GM15510 (cell line): ENCODE data around the gene CCDC93.
A peak's percentile ranks its signal among the peaks of the same experiment; 100 is the strongest.

Source experiments
- POLR2A ChIP-seq: IDR thresholded peaks from 3 replicates; pipeline ENCODE4 v1.6.1; 2011; ENCODE audit warnings: borderline replicate concordance; ENCODE audit not compliant: insufficient read length; ENCODE audit errors: extremely low read depth

The CCDC93 gene, protein sequence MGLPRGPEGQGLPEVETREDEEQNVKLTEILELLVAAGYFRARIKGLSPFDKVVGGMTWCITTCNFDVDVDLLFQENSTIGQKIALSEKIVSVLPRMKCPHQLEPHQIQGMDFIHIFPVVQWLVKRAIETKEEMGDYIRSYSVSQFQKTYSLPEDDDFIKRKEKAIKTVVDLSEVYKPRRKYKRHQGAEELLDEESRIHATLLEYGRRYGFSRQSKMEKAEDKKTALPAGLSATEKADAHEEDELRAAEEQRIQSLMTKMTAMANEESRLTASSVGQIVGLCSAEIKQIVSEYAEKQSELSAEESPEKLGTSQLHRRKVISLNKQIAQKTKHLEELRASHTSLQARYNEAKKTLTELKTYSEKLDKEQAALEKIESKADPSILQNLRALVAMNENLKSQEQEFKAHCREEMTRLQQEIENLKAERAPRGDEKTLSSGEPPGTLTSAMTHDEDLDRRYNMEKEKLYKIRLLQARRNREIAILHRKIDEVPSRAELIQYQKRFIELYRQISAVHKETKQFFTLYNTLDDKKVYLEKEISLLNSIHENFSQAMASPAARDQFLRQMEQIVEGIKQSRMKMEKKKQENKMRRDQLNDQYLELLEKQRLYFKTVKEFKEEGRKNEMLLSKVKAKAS

DNA sequence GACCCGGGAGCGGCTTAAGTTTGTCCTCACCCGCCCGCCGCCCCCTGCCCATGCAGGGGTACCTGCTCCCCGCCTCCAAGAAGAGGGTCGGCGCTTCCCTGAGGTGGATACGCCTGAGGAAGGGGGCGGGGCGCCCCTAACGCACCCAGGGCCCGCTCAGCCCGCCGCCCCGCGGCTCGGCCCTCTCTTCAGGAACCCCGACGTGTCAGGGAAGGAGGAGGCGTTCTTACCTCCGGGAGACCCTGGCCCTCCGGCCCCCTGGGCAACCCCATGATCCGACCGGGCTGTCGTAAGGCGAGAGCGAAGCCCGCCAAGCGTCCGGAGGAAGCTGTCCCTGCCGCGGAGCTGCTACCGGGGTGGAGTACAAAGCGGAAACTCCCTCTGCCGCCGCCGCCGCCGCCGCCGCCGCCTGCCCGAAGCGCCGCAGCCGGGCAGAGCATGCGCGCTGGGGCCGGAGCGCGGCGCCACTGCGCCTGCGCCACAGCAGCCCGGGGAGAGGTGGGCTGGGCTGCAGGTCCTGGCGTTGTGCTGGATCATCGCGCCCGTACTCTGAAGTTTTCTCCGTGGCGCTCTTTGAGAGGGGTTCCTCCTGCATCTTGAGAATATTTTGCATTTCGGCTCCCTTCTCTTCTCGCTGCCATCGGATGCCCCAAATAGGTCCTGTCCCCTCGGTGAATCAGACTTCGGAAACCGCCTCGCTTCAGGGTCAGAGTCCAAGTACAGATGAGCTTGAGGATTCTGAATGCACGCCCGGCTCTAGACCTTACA lies at the start of gene CCDC93:
Gene CCDC93 (minus strand): TSS at position 347 of the 768 bp plus-strand sequence. CDS start 75 bp downstream, at position 272.
- peak; percentile 74 for TF ChIP-seq POLR2A

DNA sequence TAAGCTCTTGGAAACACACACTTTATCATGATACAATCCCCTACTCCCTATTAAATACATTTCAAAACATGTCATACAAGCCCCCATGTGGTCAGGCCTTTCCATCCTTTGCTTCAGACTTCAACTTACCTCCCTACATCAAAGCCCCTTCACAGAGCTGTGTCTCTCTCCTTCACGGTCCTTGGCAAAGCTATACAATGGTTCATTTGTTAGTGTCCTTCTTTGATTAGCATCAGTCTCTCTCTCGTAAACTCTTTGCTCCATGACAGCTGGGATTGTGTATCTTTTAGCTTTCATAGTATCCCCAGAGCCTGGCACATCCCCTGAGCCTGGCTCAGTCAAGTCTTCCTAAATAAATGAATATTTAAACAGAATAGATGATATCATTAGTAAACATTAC lies 48.8 kb upstream of the CCDC93 start:
- no peak for TF ChIP-seq POLR2A

DNA sequence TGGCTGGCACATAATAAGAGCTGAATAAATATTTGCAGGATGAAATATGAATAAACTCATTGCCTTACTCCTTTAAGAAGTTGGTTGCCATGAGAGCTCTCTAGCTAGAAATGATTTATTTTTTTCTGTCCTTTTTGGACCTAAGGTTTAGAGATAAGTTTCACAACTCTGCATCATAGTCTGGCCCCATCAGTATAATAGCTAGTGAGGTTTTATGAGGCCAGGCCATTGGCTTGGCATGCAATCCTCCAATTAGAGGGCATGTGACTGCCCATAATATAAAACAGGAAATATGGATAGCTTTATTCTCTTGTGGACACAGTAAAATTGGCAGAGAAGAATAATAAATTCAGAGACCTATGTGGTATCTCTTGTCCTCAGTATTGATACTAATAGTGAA lies 48.2 kb upstream of the CCDC93 start:
- TF ChIP-seq POLR2A, result no peak

DNA sequence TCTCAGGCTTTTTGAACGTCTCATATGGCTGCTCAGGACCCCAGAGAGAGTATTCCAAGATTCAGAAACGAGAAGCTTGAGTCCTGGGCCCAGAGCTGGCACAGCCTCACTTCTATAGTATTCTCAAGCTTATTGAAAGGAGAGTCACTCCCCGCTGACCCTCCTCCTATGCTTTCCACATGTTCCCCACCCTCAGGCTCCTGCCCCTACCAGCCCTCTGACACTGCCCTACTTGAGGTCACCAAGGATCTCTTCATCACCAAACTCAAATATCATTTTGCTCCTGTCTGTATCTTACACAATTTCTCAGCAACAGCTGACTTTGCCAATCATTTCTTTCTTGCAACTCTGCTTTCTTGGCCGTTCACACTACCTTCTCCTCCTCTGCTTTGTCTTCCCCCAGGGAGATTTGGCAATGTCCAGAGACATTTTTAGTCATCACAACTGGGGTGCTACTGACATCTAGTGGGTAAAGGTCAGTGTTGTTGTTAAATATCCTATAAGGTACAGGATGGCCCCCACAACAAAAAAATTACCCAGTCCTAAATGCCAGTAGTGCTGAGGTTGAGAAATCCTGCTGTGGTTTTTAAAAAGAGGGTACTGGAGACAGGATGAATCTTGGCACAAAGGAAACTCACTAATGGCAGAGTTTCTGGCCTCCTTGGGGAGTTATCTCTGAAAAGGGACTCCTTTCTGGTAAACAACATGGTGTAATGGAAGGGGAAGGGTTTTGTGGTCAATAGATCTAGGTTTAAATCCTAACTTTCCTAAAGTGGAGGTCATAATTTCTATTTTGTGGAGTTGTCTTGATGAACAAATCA lies 47.5 kb upstream of the CCDC93 start:
- no peak for TF ChIP-seq POLR2A

- no peak for TF ChIP-seq POLR2A
These were observed 46.1 kb upstream of the CCDC93 start for GRCh38 chr2:118059919-118060478.

DNA sequence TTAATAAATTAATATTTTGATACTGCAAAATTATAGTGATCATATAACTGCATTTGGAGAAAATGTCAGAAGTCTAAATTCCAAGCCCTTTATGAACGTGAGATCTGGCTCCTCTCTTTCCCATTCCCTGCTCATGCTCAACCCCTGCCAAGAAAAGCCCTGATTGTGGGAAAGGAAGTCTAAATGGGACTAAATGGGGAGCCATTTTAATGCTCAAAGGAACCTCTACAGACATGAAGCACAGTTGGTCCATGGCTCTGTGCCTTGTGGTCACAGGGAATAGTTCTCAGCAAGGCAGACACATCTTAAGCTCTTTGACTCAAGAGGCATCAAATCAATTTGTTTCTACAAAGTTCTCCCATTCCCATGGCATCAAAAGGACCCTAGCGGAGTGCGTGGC lies 45.1 kb upstream of the CCDC93 start:
- TF ChIP-seq POLR2A, result no peak

DNA sequence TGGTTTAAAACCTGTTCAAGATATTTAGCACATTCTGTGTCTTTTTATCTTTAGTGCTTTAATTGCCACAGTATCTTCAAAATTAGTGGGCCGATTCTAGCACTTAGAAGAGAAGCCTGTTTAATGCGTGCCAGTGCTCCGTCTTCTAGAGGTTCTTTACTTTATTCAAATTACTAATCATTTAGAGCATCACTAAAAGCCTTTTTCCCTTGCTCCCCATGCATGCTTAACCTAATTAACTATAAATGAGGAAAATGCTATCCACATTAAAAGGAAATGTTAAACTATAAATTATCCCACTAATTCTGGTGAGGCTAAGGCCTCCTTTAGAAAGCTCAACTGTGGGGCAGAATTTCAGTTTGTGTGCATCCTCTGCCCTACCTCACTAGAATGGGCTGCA lies 42.9 kb upstream of the CCDC93 start:
- TF ChIP-seq POLR2A, result no peak

DNA sequence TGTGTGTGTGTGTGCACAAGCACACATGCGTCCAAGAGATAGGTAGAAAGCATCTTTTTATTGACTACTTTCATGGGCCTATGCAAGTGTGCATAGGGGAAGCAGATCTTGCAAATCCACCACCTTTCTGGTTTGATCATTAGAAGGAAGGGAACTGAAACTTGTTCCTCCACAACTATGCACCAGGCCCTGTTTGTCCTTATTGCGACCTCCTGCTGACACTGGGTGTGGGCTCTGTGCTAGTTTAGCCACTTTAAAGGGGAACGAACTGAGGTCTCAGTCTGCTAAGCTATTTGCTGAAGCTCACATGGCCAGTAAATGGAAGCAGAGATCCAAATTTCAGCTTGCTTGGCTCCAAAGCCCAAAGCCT lies 42.3 kb upstream of the CCDC93 start:
- no peak for TF ChIP-seq POLR2A

GRCh38 chr2:118055512-118056164 lies 41.8 kb upstream of the CCDC93 start:
- no peak for TF ChIP-seq POLR2A

DNA sequence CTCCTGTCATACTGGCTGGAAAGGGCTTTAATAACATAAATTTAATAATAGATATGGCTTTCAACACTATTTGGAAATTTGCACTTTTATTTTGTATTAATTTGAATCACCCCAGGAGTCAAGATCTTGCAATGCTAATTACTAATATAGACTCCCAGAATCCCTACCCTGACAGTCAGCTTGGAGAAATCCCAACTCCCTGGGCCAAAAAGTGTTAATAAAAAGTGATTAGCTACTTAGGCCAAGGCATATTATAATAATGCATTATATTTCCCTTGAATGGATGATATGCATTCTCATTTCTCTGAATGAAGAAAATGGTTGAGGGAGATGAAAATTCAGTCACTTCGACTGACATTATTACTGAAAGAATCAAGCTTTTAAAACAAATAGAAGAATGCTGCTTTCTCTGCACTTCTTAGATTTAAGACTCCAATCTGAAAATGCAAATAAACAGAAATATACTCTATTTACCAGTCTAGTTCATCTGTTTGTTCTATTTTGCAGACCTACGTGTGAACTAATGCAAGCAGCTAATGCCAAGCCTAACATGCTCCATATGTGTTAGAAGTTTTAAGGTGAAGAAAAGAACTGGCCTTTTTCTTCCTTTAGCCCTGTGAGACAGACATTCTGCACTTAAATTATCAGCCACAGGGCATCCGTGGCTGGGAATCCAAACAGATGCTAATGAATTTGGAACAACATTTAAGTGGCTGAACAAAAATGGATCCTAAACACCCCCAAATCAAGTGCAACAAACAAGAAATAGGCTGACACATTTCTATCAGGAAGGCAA lies 40.5 kb upstream of the CCDC93 start:
- TF ChIP-seq POLR2A, result no peak

- TF ChIP-seq POLR2A, result no peak
These were observed 39.8 kb upstream of the CCDC93 start for GRCh38 chr2:118053681-118054080.

DNA sequence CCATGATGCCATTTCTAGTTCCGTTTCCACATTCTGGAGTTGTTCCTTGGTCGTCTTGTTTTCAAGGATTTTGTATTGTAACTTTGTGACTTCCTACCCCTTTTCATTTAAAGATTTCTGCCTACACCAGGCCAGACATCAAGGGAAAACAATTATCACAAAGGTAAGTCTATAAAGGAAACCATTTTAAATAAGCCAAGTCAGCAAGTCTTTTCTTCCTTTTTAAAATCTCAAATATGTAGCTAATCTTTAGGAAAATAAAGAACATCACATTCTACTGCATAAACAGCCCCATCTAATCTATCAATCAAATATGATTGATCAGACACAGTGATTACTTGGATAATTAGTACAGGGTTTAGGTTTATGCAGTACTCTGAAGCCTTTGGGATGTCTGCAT lies 38.6 kb upstream of the CCDC93 start:
- TF ChIP-seq POLR2A, result no peak

DNA sequence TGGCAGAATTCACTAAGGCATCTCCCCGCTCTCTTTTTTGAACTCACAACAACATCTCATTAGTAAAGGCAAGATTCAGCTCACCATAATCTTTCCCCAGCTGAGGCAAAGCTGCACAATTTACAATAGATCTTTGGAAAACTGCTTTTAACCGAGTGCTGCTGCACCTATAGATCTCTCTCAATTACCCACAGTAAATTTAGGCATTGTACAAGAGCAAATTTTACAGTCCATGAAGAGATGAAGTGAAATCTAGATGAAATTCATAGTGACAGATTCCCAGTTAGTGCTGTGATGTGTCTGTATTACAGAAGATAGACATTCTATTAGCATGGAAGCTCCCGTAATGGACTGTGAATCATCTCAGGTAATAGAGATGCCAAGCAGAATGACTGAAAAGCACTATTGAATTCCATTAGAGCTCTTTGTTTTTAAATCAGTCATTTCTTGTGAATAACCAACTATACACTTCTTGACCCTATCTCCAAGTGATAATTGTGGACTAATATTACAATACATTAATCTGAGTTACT lies 38.0 kb upstream of the CCDC93 start:
- no peak for TF ChIP-seq POLR2A

DNA sequence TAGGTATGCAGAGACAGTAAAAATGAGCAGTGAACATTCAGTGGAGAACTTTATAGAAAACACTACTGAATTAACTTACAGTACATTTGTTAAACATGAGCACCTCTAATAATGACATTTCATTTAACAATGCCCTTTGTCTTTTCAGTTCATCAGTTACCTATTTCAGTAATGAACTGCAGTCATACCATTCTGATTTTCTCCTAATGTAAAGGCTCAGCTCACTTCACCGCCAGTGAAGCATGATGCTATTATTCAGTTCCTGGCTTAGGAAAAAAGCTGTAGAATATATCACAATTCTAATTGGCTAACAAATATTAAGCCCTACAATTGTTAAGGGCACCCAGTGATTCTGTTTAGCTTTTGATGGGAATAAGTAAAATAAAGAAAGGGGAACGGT lies 37.1 kb upstream of the CCDC93 start:
- no peak for TF ChIP-seq POLR2A

- no peak for TF ChIP-seq POLR2A
These were observed 36.5 kb upstream of the CCDC93 start for GRCh38 chr2:118050386-118050785.
